ENCODE measurements around the gene CHST9. TPM values are rescaled to one million over a fixed set of nuclear protein-coding genes. Genes with fewer than 3 reads are reported as not detected.

Gene CHST9
- total and polyA plus RNA-seq, 2 of the 13 experiments (the other 11 are each of a cell fraction or from before 2014, with no cell fraction given), result 3.2 to 9.6 TPM

GRCh38 chr18:27124196-27124595, 60.9 kb downstream of the CHST9 start (continued):
- TF ChIP-seq ZNF670 (CRISPR knock-in tag; IDR thresholded peaks at IDR 0.05; ENCODE audit: borderline replicate concordance), result no peak
- no peak for TF ChIP-seq CREBL2 (CRISPR knock-in tag; IDR thresholded peaks at IDR 0.05; ENCODE audit: borderline replicate concordance)
- TF ChIP-seq RARA (CRISPR knock-in tag; IDR thresholded peaks at IDR 0.05), result no peak
- TF ChIP-seq, protein P1, sequence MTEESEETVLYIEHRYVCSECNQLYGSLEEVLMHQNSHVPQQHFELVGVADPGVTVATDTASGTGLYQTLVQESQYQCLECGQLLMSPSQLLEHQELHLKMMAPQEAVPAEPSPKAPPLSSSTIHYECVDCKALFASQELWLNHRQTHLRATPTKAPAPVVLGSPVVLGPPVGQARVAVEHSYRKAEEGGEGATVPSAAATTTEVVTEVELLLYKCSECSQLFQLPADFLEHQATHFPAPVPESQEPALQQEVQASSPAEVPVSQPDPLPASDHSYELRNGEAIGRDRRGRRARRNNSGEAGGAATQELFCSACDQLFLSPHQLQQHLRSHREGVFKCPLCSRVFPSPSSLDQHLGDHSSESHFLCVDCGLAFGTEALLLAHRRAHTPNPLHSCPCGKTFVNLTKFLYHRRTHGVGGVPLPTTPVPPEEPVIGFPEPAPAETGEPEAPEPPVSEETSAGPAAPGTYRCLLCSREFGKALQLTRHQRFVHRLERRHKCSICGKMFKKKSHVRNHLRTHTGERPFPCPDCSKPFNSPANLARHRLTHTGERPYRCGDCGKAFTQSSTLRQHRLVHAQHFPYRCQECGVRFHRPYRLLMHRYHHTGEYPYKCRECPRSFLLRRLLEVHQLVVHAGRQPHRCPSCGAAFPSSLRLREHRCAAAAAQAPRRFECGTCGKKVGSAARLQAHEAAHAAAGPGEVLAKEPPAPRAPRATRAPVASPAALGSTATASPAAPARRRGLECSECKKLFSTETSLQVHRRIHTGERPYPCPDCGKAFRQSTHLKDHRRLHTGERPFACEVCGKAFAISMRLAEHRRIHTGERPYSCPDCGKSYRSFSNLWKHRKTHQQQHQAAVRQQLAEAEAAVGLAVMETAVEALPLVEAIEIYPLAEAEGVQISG (CRISPR knock-in tag; IDR thresholded peaks at IDR 0.05), result no peak
- no peak for TF ChIP-seq KDM1A (CRISPR knock-in tag; IDR thresholded peaks at IDR 0.05)

- no peak overlapping the region for H3K27ac ChIP-seq (ENCODE audit: extremely low read length, insufficient read depth, low read length)
- H3K4me2 ChIP-seq (ENCODE audit: low read depth, low read length), result no peak overlapping the region
- no peak for TF ChIP-seq ZBTB25 (CRISPR knock-in tag; IDR thresholded peaks at IDR 0.05)
- TF ChIP-seq IRF9 (CRISPR knock-in tag; IDR thresholded peaks at IDR 0.05; ENCODE audit: borderline replicate concordance), result no peak
- no peak for TF ChIP-seq ZSCAN12 (CRISPR knock-in tag; IDR thresholded peaks at IDR 0.05)
- TF ChIP-seq ZNF768 (CRISPR knock-in tag; IDR thresholded peaks at IDR 0.05), result no peak
- TF ChIP-seq ZNF329 (CRISPR knock-in tag; IDR thresholded peaks at IDR 0.05; ENCODE audit: low read depth), result no peak
- intact Hi-C loops (cut with micrococcal nuclease; ENCODE audit: unreplicated experiment), result no loop called here
- no peaks in the 10 kb centered on the region for H3K36me3 ChIP-seq (replicated peaks in 1 of 2; ENCODE audit: control insufficient read depth in 1 of 2, insufficient read depth in 2 of 2, low read length in 2 of 2)
- H3K9ac ChIP-seq (ENCODE audit: insufficient read depth, low read depth, low read length), result no peak overlapping the region
- no peaks in the 10 kb centered on the region for H3K4me1 ChIP-seq (ENCODE audit: insufficient read depth, low read length)
- WGBS (ENCODE audit: low lambda C conversion rate), result 86% methylated on average over 1 of the region's 1 CpG
- FAIRE-seq (no peak), ATAC-seq (no peak), DNase-seq (ENCODE audit: low spot score) (no peak)
- CTCF ChIA-PET (ENCODE audit: low intra/inter-chr PET ratio, low total read pairs), result no interaction called here
- POLR2A ChIA-PET, result no interaction called here
- BruUV-seq (replicated peaks), result no TSS peak
- H3K9me3 ChIP-seq (ENCODE audit: low read length), result no peaks in the 10 kb centered on the region
- in situ Hi-C loops (cut with HindIII; ENCODE audit: extremely low pct_ligation_motif_present, low pct_unique_long_range_greater_than_20kb), result no loop called here
- H4K20me1 ChIP-seq (ENCODE audit: insufficient read depth, low read length), result no peaks in the 10 kb centered on the region
- H3K4me3 ChIP-seq (replicated peaks in 1 of 3; ENCODE audit: insufficient read depth in 1 of 3, low read depth in 2 of 3, low read length in 3 of 3), result no peak overlapping the region
- H2AFZ ChIP-seq (ENCODE audit: low read length), result no peak overlapping the region
- no peaks in the 10 kb centered on the region for H3K79me2 ChIP-seq (ENCODE audit: insufficient read depth, low read length)
- H3K27me3 ChIP-seq (ENCODE audit: control insufficient read depth in 1 of 2, insufficient read depth in 2 of 2, low read length in 2 of 2), result no peaks in the 10 kb centered on the region
These were observed 64.0 kb downstream of the CHST9 start for GRCh38 chr18:27121108-27121507.
